HEK293 (cell line): ENCODE data around the gene ARF4.

Experiments
- CTCF ChIP-seq: fragments of 450-650 bp; formaldehyde crosslinking; IDR thresholded peaks from 2 replicates; pipeline ENCODE4 v1.5.1; 2016; ENCODE audit warnings: missing biosample characterization, missing genetic modification characterization
- HIC1 ChIP-seq: fragments of 450-650 bp; formaldehyde crosslinking; IDR thresholded peaks from 2 replicates; pipeline ENCODE4 v1.5.1; 2016; ENCODE audit warnings: missing biosample characterization, missing genetic modification characterization
- INSM2 ChIP-seq: fragments of 450-650 bp; formaldehyde crosslinking; IDR thresholded peaks from 2 replicates; pipeline ENCODE4 v1.5.1; 2016; ENCODE audit warnings: missing biosample characterization, missing genetic modification characterization
- PATZ1 ChIP-seq: fragments of 450-650 bp; formaldehyde crosslinking; IDR thresholded peaks from 2 replicates; pipeline ENCODE4 v1.5.1; 2016; ENCODE audit warnings: missing biosample characterization, missing genetic modification characterization
- PRDM4 ChIP-seq: fragments of 450-650 bp; formaldehyde crosslinking; IDR thresholded peaks from 2 replicates; pipeline ENCODE4 v1.5.1; 2017; ENCODE audit warnings: missing biosample characterization, missing genetic modification characterization
- TSHZ1 ChIP-seq: fragments of 450-650 bp; formaldehyde crosslinking; IDR thresholded peaks from 2 replicates; pipeline ENCODE4 v1.5.1; 2016; ENCODE audit warnings: missing biosample characterization, missing genetic modification characterization, borderline replicate concordance
- ZNF112 ChIP-seq: fragments of 450-650 bp; formaldehyde crosslinking; IDR thresholded peaks from 2 replicates; pipeline ENCODE4 v1.5.0; 2017; ENCODE audit warnings: missing biosample characterization, missing genetic modification characterization
- ZNF133 ChIP-seq: fragments of 450-650 bp; formaldehyde crosslinking; IDR thresholded peaks from 2 replicates; pipeline ENCODE4 v1.5.1; 2016; ENCODE audit warnings: missing biosample characterization, missing genetic modification characterization
- ZNF19 ChIP-seq: fragments of 450-650 bp; formaldehyde crosslinking; IDR thresholded peaks from 2 replicates; pipeline ENCODE4; 2016; ENCODE audit warnings: missing biosample characterization, missing genetic modification characterization, low read depth
- ZNF221 ChIP-seq: fragments of 450-650 bp; formaldehyde crosslinking; IDR thresholded peaks from 2 replicates; pipeline ENCODE4 v1.5.1; 2017; ENCODE audit warnings: missing biosample characterization, missing genetic modification characterization, borderline replicate concordance
- ZNF223 ChIP-seq: fragments of 450-650 bp; formaldehyde crosslinking; IDR thresholded peaks from 2 replicates; pipeline ENCODE4 v1.5.1; 2016; ENCODE audit warnings: missing biosample characterization, missing genetic modification characterization
- ZNF24 ChIP-seq: fragments of 450-650 bp; formaldehyde crosslinking; IDR thresholded peaks from 2 replicates; pipeline ENCODE4 v1.5.1; 2016; ENCODE audit warnings: missing biosample characterization, missing genetic modification characterization
- ZNF335 ChIP-seq: fragments of 450-650 bp; formaldehyde crosslinking; conservative IDR thresholded peaks from 2 replicates; pipeline ENCODE4 v1.5.1; 2016; ENCODE audit warnings: missing biosample characterization, missing genetic modification characterization
- ZNF398 ChIP-seq: fragments of 450-650 bp; formaldehyde crosslinking; IDR thresholded peaks from 2 replicates; pipeline ENCODE4 v1.5.1; 2017; ENCODE audit warnings: missing biosample characterization, missing genetic modification characterization
- ZNF544 ChIP-seq: fragments of 450-650 bp; formaldehyde crosslinking; IDR thresholded peaks from 2 replicates; pipeline ENCODE4 v1.5.0; 2017; ENCODE audit warnings: missing biosample characterization, missing genetic modification characterization
- ZNF560 ChIP-seq: fragments of 450-650 bp; formaldehyde crosslinking; IDR thresholded peaks from 2 replicates; pipeline ENCODE4 v1.5.1; 2017; ENCODE audit warnings: missing biosample characterization, missing genetic modification characterization, borderline replicate concordance
- ZNF624 ChIP-seq: fragments of 450-650 bp; formaldehyde crosslinking; IDR thresholded peaks from 2 replicates; pipeline ENCODE4 v1.5.1; 2017; ENCODE audit warnings: missing biosample characterization, missing genetic modification characterization
- ZNF639 ChIP-seq: fragments of 450-650 bp; formaldehyde crosslinking; IDR thresholded peaks from 2 replicates; pipeline ENCODE4 v1.5.1; 2016; ENCODE audit warnings: missing biosample characterization, missing genetic modification characterization
- ZNF654 ChIP-seq: fragments of 450-650 bp; formaldehyde crosslinking; IDR thresholded peaks from 2 replicates; pipeline ENCODE4 v1.5.1; 2016; ENCODE audit warnings: low read depth, missing biosample characterization, missing genetic modification characterization
- ZNF776 ChIP-seq: fragments of 450-650 bp; formaldehyde crosslinking; IDR thresholded peaks from 2 replicates; pipeline ENCODE4 v1.5.0; 2017; ENCODE audit warnings: missing biosample characterization, missing genetic modification characterization, borderline replicate concordance

ARF4 gene

GRCh38 chr3:57597127-57597923 is at the start of gene ARF4 (continued):
- TF ChIP-seq ZNF221 (tag by site-specific recombination) (no peak), CTCF (peak; percentile 81), ZNF24 (tag by site-specific recombination) (0 out of 2 replicates have a peak, but pooled peaks have one; percentile 21), ZNF112 (tag by site-specific recombination) (no peak), ZNF544 (tag by site-specific recombination) (no peak), ZNF560 (tag by site-specific recombination) (no peak), ZNF654 (tag by site-specific recombination) (no peak), ZNF19 (tag by site-specific recombination) (no peak), ZNF335 (peak; percentile 94), TSHZ1 (tag by site-specific recombination) (no peak), ZNF133 (no peak), HIC1 (tag by site-specific recombination) (no peak), INSM2 (0 out of 2 replicates have a peak, but pooled peaks have one; percentile 52), ZNF639 (tag by site-specific recombination) (no peak), ZNF776 (no peak), ZNF398 (no peak), ZNF624 (tag by site-specific recombination) (no peak), ZNF223 (tag by site-specific recombination) (no peak), PATZ1 (tag by site-specific recombination) (no peak), PRDM4 (tag by site-specific recombination) (no peak)
